GM19467 (cell line): ENCODE data around the gene ACTG2.
"Not testable (repeated sequence)": the region's sequence is repeated elsewhere in the genome, so short reads cannot be mapped to it uniquely, and the experiment has no call there.

Source experiments
- ATAC-seq: cut with Tn5 transposase; IDR thresholded peaks from one replicate; pipeline ENCODE4 v1.9.1; 2021; ENCODE audit warnings: mild to moderate bottlenecking, moderate library complexity; ENCODE audit not compliant: unreplicated experiment

Gene ACTG2

GRCh38 chr2:73931531-73932500 lies 39.0 kb downstream of the ACTG2 start:
- ATAC-seq, result no peak

DNA sequence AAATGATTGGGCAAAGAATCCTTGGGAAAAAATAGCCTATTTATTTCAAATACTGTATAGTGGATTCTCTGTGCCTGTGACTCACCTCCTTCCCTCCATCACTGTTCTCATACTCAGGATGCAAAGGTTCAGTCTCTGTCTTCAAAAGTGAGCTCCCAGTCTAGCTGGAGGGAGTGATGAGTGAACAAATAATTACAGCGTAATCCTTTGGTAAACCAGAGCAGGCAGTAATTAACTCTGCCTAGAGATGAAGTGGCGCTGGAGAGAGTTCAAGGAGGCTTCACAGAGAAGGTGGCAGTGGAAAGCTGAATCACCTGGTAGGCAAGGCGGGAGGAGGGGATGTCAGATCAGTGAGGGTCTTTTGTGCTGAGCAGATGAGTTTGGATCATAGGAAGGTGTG lies 40.4 kb downstream of the ACTG2 start:
- ATAC-seq, result no peak

- ATAC-seq, result no peak
These were observed 42.8 kb downstream of the ACTG2 start for GRCh38 chr2:73935641-73936040.

GRCh38 chr2:73937103-73937885 lies 44.5 kb downstream of the ACTG2 start:
- no peak for ATAC-seq

DNA sequence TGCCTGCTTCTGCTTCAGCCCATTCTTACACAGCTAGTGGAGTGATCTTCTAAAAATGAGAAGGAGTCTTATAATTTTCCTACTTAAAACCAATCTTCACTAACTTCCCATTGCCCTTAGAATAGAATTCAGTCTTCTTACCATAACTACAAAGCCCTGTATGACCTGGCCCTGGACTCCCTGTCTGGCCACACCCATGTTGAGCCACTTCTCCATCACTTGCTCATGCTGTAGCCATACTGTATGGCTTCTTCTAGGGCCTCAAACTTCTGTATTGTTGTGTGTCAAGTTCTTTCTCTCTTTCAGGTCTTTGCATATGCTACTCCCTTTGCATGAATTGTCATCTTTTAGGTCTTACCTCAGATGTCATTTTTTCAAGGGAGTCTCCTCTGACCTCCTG lies 45.1 kb downstream of the ACTG2 start:
- no peak for ATAC-seq

DNA sequence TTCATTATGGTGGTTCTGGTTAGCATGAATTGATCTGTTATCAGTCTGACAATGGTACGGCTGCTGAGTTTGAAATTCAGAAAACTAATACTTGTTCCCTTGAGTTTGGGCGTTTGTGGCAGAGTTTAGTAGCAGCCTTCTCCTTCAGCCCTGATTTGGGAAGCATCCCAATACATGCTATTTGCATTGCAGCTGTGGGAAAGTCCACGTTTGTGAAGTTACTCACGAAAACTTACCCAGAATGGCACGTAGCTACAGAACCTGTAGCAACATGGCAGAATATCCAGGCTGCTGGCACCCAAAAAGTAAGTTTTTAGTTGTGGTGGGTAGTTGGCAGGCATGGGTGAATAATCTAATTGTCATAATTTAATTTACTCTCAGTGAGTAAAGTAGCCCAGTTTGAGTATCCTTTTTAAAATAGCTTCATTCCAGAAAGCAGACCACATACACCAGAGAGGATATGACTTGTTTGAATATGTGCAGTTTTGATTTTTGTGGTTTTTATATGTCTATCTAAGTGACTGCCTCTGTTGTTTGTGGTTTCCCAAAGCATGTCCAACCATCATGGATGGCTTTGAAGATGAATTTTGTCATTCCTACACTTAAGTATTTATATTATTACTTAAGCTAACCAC lies 46.0 kb downstream of the ACTG2 start:
- no peak for ATAC-seq

GRCh38 chr2:73939419-73939818 lies 46.6 kb downstream of the ACTG2 start:
- no peak for ATAC-seq

DNA sequence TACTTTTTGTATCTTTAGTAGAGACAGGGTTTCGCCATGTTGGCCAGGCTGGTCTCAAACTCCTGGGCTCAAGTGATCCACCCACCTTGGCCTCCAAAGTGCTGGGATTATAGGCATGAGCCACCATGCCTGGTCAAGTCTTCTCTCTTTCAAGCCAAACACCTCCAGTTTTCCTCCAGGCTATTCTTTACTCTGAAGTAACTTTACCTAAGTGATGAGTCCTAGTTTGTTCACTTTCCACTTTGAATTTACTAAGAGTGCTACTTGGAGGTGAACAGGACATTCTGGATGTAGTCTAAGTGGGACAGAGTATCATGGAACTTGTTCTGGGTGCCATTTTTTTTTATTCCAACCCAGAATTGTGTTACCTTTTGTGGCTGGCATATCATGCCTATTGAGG lies 47.3 kb downstream of the ACTG2 start:
- not testable (repeated sequence) for ATAC-seq

DNA sequence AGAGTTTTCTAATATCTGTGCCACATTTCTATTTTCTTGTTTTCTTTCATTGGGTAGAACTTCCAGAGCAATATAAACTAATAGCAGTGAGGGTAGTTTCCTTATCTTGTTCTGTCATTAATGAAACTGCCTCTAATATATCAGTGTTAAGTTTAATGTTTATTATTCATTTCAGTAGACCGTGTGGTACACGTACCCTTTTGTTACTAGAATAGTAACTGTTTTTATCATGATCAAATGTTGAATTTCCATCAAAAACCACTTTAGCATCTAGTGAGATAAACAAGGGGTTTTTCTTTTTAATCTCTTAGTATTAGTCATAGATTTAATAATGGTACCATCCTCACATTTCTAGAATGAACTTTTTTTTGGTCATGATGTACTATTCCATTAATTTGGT lies 49.9 kb downstream of the ACTG2 start:
- ATAC-seq, result no peak

DNA sequence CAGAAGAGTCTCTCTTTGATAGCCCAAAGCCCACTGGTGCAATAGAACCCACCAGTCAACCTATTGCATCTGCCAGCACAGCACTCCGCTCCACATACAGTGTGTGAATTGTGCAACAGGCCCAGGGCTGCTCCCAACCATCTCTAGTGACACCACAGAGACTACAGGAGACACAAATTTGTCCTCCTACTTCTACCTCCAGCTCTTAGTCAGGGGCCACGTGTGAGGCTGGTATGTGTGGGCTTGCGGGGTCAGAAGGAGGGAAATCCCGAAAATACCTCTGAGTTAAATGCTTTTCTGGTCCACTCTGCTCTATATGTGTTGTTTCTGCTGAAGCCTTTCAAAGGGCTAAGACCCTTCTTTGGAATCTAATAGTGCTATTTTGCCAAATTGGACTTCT lies 51.9 kb downstream of the ACTG2 start:
- ATAC-seq, result no peak

DNA sequence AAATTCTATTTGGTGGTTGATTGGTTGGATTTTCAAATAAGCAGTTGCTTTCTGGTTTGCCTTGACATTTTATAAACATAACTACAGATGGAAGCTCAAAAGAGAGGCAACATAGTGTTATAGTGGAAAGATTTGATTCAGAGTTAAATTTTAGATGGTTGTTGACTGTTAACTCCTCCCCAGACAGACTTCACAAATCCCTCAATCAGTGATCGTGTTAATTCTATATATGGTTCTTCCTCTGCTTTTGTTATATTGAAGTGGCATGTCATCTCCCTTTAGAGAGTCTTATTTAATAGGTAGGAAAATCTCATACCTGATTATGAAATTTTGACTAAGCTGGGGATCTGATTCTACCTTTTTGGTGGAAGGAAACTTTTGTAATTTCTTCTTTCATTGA lies 53.4 kb downstream of the ACTG2 start:
- no peak for ATAC-seq

DNA sequence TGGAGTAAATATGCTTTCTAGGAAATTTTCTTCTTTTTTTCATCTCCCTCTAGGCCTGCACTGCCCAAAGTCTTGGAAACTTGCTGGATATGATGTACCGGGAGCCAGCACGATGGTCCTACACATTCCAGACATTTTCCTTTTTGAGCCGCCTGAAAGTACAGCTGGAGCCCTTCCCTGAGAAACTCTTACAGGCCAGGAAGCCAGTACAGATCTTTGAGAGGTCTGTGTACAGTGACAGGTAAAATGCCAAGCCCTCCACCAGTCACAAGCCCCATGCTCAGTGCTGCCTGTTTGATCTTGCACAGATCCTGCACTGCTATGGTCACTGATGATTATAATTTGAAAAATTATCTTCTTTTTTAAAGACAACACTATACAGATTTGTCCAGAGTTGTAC lies 53.9 kb downstream of the ACTG2 start:
- ATAC-seq, result no peak

DNA sequence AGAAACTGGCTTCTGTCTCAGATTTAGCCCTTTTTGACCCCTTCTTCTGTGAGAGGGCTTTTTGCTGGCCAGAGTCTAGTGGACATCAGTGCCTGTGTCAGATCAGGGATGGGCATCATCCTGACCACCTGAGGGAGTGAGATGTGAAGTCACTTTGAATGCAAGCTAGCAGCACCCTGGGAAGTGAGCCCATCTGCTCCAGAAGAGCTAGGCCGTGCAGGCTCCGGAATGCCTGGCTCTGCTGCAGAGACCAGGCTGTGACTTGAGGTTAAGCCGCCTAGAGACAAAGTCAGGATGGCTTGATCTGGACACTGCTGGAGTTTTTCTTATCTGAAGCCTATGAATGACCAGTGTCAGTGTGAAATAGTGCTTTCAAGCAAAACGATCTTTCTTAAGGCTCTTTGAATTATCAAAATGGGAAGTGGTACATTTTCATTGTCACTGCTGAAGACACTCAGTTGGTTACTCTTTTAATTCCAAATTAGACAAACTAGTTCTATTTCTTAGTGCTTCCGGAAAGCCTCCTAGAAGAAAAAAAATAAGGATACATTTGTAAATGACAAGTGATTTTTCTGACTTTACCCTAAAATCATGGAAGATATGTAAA lies 54.7 kb downstream of the ACTG2 start:
- no peak for ATAC-seq

DNA sequence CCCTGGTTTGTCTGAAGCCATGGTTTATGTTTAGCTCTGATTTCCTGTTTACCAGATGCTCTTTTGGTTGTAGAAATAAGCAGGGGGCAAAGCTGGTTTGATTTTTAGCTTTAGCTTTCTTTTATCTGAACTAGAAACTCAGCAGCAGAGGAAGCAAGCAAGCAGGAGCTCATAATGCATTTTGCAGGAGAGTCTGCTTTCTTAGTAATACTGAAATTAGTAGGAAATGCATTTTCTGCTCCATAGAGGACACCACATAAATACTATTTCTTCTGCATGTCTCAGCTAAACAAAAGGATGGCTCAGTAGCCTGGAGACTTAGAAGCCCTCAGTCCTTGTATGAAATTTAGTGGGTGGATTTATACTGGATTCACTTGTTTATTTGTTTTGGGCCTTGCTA lies 57.0 kb downstream of the ACTG2 start:
- no peak for ATAC-seq

DNA sequence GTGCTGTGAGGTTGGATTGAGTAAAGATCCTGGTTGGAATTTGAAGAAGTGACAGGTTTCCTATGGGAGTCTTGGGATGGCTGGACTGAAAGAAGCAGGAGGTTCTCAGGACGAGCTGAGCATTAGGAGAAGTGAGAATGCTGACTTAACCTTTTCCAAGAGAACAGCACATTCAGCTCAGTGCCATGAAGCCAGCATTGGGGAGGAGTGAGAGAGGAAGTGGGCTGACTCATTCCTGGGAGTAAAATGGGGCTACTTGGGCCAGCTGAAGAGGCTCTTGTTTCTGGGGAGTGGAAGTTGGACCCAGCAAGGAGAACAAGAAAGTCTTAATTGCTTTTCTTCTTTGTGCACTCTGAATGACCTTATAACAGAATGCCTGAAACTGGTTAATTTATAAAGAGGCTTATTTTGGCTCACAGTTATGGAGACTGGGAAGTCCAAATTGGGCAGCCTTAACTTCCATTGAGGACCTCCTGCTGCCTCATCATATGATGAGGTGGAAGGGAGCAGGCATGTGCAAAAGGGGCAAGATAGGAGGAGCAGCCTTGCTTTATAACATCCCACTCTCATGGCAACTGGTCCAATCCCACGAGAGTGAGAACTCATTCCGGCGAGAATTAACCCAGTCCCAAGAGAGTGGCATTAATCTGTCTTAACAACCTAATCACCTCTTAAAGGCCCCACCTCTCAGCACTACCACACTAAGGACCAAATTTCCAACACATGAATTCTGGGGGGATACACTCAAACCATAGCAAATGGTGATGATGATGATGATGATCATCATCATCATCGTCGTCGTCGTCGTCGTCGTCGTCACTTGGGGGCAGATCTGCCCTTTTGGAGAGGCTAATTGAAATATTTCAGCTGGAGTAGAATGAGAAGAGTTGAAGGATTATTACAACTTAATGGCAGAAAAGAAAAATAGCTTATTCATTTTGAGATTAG lies 60.0 kb downstream of the ACTG2 start:
- no peak for ATAC-seq

GRCh38 chr2:73956218-73956865 lies 63.5 kb downstream of the ACTG2 start:
- ATAC-seq, result no peak

GRCh38 chr2:73961274-73961673 lies 68.5 kb downstream of the ACTG2 start:
- no peak for ATAC-seq

DNA sequence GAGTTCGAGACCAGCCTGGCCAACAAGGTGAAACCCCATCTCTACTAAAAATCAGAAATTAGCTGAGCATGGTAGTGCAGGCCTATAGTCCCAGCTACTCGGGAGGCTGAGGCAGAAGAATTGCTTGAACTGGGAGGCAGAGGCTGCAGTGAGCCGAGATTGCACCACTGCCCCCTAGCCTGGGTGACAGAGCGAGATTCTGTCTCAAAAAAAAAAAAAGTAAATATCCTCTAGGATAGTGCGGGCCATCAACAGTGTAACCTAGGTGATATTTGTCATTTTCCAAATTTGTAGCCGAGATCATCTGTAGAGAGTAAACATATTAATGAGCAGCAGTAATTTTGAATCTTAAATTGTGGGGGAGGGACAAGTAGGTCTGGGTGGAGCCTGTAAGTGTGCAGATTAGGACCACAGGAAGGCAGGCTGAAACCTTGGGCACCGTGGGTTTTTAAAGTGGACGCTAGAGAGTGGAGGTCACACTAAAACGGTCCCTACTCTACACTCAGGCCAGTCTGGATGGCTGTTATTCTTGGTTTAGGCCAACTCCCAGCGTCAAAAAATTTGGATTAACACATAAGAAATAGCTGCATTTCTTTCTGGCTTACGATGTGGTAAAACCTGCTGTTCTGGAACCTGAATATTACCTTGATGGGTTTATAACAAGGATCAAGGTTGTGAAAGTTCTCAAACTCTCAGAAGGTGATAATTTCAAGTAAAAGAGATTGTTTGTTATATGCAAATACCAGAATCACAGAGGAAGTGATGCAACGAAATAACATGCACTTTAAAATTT lies 69.2 kb downstream of the ACTG2 start:
- no peak for ATAC-seq

DNA sequence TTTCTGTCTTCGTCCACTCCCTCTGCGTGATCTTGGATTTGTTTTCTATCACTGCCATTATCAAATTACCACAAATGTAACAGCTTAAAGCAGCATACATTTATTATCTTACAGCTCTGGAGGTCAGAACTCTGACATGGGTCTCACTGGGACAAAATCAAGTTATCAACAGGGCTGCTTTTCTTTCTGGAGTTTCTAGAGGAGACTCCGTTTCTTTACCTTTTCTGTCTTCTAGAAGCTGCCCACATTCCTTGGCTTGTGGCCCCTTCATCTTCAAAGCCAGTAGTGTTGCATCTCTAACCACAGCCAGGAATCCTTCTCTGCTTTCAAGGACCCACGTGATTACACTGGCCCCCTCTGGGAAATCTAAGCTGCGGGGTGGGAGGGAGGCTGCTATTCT lies 70.0 kb downstream of the ACTG2 start:
- ATAC-seq, result no peak
